Measurements from ENCODE around the gene ATP5F1C.
"Not testable (repeated sequence)": the region's sequence is repeated elsewhere in the genome, so short reads cannot be mapped to it uniquely, and the experiment has no call there.

The ATP5F1C gene

GRCh38 chr10:7794251-7795026 lies 6.5 kb downstream of the ATP5F1C start:
- no peak for DNase-seq

GRCh38 chr10:7795605-7796004 lies 7.6 kb downstream of the ATP5F1C start:
- no peak for DNase-seq

- no peak for DNase-seq
These were observed 9.6 kb downstream of the ATP5F1C start for GRCh38 chr10:7797582-7797981.

DNA sequence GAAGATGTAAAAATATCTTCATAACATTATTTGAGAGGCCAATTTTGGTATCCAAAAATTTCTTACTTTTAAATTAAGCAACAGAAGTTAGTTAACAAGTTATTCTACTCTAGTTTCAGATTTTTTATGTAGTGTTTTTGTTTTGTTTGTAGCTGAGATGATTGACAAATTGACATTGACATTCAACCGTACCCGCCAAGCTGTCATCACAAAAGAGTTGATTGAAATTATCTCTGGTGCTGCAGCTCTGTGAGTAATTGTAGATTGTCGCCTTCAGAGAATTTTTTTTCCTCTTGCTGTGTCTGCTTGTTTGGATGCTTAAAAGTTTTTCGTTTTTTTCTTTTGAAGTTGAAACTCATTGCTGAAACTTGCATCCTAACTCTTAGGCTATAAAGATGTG lies 14.6 kb downstream of the ATP5F1C start:
- no peak for DNase-seq

DNA sequence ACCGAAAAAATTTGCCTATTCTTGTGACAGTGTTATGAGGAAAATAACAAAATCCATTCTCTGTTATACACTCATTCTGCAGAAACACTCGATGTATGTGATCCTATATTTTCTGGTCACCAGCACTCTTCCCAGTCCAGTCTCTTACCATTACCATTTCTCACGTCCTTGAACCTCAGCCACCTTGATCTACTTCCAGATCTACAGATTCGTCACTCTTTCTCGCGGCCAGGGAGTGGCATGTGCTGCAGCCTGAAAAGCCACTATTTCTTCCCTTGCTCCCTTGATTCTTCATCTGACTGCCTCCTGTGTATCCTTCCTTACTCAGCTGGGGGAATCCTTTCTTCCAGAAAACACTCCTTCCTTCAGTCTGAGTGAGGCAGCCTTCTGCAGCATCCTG lies 16.2 kb downstream of the ATP5F1C start:
- no peak for DNase-seq

- DNase-seq = no peak
These were observed 16.8 kb downstream of the ATP5F1C start for GRCh38 chr10:7804741-7805140.

DNA sequence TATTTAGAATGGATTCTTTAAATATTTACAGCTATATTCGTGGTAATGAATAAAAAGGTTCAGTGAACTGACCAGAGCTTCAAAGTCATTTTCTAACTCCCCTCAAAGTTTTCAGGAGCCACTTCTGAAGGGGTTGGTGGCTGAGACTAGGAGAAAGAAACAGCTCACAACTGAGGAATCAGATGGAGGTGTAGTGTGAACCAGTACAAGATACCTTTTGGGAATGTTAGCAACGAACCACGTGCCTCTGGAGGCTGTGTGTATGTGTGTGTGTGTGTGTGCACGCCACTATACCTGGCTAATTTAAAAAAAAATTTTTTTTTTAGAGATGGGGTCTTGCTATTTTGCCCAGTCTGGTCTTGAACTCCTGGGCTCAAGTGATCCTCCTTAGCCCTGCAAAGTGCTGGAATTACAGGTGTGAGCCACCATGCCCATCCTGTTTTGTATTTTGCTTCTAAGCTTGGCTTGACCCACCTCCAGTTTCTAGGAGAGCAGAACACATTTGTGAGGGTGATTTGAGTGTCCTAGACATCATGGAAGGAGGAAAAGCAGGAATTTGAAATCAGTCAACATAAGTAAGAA lies 20.8 kb downstream of the ATP5F1C start:
- no peak for DNase-seq

GRCh38 chr10:7810443-7810842 lies 22.5 kb downstream of the ATP5F1C start:
- no peak for DNase-seq

GRCh38 chr10:7811000-7811399 lies 23.0 kb downstream of the ATP5F1C start:
- no peak for DNase-seq

- DNase-seq = not testable (repeated sequence)
These were observed 23.8 kb downstream of the ATP5F1C start for GRCh38 chr10:7811743-7812142.

DNA sequence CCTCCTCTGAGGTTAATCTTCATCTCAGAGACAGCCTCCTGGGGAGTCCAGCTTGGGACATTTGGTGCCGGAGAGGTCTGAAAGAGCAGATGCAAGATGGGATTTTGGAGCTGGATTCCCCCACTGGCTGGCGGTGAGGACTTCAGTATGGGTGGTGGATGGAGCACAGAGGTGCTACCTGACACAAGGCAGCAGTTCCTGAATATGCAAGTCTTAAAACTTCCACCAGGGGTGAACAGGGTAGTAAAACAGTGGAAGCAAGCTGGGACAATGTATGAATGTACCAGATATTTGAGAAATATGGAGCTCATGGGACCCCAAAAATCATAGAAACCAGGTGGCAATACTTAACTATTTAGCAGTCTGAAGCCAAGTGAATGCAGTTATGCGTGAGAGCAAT lies 25.5 kb downstream of the ATP5F1C start:
- no peak for DNase-seq

DNA sequence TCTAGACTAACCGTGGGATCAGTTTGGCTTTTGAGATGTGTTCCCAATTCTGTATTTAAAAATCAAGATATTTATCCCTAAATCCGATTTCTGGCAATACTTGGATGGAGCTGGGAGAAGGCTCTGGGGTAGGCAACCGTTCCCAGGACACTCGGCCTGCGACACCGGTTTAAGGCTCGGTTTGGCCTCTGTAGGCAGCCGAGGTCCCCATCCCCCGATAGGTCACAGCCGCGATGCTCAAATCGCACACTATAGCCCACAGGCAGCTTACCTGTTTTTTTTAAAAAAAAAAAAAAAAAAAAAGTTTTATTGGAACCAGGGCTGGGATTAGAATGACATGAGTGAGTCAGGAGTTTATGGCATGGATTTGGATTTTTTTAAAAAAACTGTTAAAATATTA lies 29.6 kb downstream of the ATP5F1C start:
- DNase-seq = no peak

GRCh38 chr10:7817984-7818294 lies 30.0 kb downstream of the ATP5F1C start:
- DNase-seq = no peak

DNA sequence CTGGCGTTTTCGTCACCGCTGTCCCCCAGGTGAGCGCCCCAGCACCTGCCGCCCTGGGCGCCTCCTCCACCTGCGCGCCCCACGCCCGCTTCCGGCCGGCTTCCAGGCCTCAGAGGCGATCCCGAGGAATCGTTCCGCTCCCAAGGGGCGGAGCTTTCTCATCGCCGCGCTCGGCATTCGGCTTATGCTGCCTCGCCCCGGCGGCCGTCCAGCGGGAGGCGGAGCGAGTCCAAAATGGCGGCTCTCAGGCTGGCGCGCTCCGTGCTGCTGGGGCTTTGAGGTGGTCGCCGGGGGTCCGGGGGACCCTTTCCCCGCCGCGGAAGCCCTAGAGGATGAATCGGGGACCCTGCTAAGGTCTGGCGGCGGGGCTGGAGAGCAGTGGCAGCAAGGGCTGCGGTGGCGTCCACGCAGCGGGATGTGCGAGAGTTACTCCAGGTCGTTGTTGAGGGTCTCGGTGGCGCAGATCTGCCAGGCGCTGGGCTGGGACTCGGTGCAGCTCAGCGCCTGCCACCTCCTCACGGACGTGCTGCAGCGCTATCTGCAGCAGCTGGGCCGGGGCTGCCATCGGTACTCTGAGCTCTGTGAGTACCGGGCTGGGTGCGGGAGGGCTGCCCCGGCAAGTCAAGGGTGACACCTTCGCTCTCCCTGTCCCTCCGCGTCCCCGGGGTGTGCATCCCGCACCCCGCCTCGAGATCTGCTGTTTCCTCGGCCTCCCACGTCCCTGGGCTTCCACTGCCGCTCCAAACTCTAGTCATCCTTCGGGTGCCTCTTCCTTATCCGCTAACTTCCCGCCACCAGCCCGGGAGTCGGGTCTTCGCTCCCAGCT lies 30.5 kb downstream of the ATP5F1C start, which contains the start of gene TAF3:
Gene TAF3, plus strand, starts transcription at position 211 of the 826 bp plus-strand sequence. Its CDS starts 205 bp downstream, at position 416.
- DNase-seq = peak; percentile 95

- peak; percentile 31 for DNase-seq
These were observed 31.1 kb downstream of the ATP5F1C start for GRCh38 chr10:7819121-7819460.

GRCh38 chr10:7824251-7824650 lies 36.3 kb downstream of the ATP5F1C start:
- no peak for DNase-seq

GRCh38 chr10:7826971-7827370 lies 39.0 kb downstream of the ATP5F1C start:
- no peak for DNase-seq

DNA sequence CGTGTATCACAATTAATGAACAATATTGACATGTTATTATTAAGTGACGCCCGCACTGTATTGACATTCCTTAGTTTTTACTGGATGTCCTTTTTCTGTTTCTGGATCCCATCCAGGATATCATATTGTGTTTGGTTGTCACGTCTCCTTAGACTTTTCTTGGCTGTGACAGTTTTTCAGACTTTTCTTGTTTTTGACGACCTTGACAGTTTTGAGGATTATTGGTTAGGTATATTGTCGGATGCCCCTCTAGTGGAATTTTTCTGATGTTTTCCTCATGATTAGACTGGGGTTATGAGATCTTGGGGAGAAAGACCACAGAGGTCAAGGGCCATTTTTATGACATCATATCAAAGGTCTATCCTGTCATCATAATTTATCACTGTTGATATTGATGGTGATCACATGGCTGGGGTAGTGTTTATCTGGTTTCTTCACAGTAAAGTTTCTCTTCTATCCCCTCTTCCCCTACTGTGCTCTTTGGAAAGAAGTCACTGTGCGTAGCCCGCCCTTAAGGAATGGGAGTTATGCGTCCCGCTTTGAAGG lies 41.4 kb downstream of the ATP5F1C start:
- DNase-seq = no peak

GRCh38 chr10:7832060-7832459 lies 44.1 kb downstream of the ATP5F1C start:
- DNase-seq = no peak

DNA sequence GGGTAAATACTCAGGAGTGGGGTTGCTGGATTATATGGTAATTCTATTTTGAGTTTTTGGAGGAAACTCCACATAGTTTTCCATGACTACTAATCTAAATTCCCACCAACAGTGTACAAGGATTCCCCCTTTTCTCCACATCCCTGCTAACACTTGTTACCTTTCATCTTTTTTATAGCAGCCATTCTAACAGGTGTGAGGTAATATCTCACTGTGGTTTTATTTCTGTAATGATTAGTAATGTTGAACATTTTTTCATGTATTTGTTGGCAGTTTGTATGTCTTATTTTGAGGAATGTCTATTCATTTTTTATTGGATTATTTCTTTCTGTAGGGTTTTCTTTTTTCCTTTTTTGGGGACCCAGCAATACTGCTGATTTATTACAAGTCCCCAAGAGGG lies 45.2 kb downstream of the ATP5F1C start:
- DNase-seq = no peak

GRCh38 chr10:7834262-7834661 lies 46.3 kb downstream of the ATP5F1C start:
- DNase-seq = no peak

- DNase-seq = no peak
These were observed 48.6 kb downstream of the ATP5F1C start for GRCh38 chr10:7836571-7836970.

DNA sequence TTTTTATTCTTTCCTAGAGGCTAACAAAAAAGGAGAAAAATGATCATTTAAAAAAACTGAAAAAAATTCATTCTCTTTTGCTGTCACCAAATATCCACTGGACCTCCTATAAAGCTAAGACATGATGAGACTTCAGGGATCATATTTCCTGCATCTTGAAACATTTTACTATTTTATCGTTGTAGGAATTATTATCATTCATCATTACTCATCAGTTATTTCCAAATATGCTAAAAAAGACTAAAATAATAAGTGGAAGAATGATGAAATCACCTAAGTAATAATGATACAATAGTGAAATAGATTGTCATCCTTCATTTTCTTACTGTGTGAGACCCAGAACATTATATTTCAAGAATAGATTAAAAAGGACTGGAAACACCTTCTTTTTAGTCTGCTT lies 58.6 kb downstream of the ATP5F1C start:
- no peak for DNase-seq

Data from activated naive CD4-positive, alpha-beta T cell treated with Interleukin-2 at 50 U/mL for 16 hours (primary cell).